PFSK-1 (cell line): Measurements from ENCODE around the gene MIS18A.

Source experiments
- FOXP2 ChIP-seq: optimal IDR thresholded peaks from 2 replicates; pipeline ENCODE3; 2011; ENCODE audit warnings: borderline replicate concordance, control low read depth, inconsistent platforms; ENCODE audit not compliant: insufficient read depth; ENCODE audit errors: extremely low read length, extremely low read depth
- POLR2AphosphoS5 ChIP-seq: IDR thresholded peaks from 2 replicates; pipeline ENCODE4 v1.6.1; 2012; ENCODE audit warnings: low read depth, mild to moderate bottlenecking, control low read depth, low read length, moderate library complexity
- SIN3A ChIP-seq: IDR thresholded peaks from 2 replicates; pipeline ENCODE4 v1.6.1; 2012; ENCODE audit warnings: mild to moderate bottlenecking, low read length, moderate library complexity, borderline replicate concordance; ENCODE audit not compliant: insufficient read depth
- TAF1 ChIP-seq: IDR thresholded peaks from 2 replicates; pipeline ENCODE4 v1.6.1; 2012; ENCODE audit warnings: low read length, control low read depth, borderline replicate concordance; ENCODE audit not compliant: insufficient read depth
- TF ChIP-seq, protein P1 (sequence below), 2 experiments: IDR thresholded peaks; 2 replicates each; pipeline versions ENCODE4 v1.6.1 to v1.8.0; 2011 to 2012; ENCODE audit warnings: low read depth in 2 of 2, low read length in 2 of 2, control low read depth in 1 of 2, inconsistent platforms in 1 of 2, mild to moderate bottlenecking in 1 of 2, moderate library complexity in 1 of 2; ENCODE audit not compliant: insufficient read depth in 1 of 2

MIS18A gene

DNA sequence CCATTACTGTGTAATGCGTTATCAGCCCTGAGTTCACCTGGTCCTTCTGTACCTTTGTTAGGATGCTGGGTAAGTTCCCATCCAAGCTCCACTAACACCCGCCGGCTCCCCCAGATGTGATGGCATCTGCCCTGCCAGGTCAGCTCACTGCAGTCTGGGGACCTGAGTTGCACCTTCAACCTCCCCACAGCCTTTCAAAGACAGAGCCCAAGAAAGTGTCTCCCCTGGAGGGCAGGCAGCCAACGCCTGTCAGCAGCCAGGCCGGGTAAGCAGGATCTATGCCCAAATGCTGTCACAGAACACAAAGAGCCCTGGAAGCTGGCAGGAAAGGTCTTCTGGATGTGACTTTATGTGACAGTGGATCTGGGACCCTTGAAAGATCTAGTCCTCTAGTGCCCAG is 33.5 kb upstream of the MIS18A start:
- TF ChIP-seq FOXP2 (no peak), POLR2AphosphoS5 (no peak), SIN3A (no peak), TAF1 (no peak)
- TF ChIP-seq, protein P1, sequence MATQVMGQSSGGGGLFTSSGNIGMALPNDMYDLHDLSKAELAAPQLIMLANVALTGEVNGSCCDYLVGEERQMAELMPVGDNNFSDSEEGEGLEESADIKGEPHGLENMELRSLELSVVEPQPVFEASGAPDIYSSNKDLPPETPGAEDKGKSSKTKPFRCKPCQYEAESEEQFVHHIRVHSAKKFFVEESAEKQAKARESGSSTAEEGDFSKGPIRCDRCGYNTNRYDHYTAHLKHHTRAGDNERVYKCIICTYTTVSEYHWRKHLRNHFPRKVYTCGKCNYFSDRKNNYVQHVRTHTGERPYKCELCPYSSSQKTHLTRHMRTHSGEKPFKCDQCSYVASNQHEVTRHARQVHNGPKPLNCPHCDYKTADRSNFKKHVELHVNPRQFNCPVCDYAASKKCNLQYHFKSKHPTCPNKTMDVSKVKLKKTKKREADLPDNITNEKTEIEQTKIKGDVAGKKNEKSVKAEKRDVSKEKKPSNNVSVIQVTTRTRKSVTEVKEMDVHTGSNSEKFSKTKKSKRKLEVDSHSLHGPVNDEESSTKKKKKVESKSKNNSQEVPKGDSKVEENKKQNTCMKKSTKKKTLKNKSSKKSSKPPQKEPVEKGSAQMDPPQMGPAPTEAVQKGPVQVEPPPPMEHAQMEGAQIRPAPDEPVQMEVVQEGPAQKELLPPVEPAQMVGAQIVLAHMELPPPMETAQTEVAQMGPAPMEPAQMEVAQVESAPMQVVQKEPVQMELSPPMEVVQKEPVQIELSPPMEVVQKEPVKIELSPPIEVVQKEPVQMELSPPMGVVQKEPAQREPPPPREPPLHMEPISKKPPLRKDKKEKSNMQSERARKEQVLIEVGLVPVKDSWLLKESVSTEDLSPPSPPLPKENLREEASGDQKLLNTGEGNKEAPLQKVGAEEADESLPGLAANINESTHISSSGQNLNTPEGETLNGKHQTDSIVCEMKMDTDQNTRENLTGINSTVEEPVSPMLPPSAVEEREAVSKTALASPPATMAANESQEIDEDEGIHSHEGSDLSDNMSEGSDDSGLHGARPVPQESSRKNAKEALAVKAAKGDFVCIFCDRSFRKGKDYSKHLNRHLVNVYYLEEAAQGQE (IDR thresholded peaks at IDR 0.05; ENCODE audit: insufficient read depth in 1 of 2, low read depth in 2 of 2, low read length in 2 of 2) = no peak

DNA sequence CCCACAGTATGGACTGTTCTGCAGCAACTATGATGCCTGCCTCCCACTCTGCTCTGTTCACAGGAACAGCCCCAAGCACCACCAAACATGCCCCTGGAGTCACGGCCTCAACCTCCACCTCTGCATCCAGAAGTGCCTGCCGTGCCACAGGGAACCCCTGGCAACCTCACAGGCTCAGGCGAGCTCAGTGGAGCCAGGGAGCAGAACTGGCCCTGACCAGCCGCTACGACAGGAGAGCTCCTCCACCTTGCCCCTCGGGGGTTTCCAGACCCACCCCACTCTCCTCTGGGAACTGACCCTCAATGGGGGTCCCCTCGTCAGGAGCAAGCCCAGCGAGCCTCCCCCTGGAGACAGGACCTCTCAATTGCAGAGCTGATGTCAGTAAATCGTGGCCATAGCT is 32.8 kb upstream of the MIS18A start:
- TF ChIP-seq SIN3A = no peak
- no peak for TF ChIP-seq POLR2AphosphoS5
- TF ChIP-seq FOXP2 = no peak
- TF ChIP-seq, protein P1 (IDR thresholded peaks at IDR 0.05; ENCODE audit: insufficient read depth in 1 of 2, low read depth in 2 of 2, low read length in 2 of 2) = no peak
- no peak for TF ChIP-seq TAF1

DNA sequence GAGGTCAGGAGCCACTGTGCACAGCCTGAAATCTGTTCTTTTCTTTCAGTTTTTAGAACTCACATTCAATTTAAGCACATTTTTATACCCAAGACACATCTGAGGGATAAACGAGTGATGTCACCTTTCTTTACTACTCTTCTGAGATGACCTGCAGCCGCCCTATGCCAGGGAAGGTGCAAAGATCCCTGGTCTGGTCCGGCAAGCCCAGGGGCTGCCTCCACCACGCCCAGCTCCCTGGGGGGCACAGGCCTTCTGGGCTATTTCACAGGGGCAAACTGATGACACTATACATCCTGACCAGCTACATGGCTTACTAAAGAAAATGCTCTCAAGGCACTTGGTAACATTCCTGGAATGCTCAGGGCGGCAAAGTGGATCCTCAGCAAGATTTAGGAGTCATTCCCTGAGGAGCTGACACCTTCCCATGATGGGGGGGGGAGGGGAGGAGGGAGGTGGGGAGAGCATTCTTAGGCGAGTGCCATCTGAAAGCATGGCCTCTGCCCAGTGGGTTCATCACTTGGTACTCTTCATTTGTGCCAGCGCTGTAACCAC is 31.1 kb upstream of the MIS18A start:
- TF ChIP-seq, protein P1 (IDR thresholded peaks at IDR 0.05; ENCODE audit: insufficient read depth in 1 of 2, low read depth in 2 of 2, low read length in 2 of 2) = no peak
- TF ChIP-seq POLR2AphosphoS5 (no peak), TAF1 (no peak), SIN3A (no peak), FOXP2 (no peak)

DNA sequence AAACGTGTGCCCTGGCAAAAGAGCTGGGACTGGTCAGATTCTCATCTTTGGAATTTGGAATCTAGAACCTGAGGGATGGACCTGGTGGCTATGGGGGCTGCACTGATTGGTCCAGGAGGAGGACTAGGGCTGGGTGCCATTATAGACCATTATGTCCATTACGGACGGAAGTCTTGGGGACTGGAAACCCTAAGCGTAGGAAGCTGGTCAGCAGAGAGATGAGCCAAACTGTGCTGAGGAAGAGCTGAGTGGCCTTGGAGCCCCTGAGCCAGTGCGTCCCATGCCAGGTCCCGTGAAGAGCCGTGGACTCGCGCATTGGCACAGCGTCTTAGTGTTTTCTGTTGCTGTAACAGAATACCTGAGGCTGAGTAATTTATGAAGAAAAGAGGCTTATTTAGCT is 29.8 kb upstream of the MIS18A start:
- TF ChIP-seq, protein P1 (IDR thresholded peaks at IDR 0.05; ENCODE audit: insufficient read depth in 1 of 2, low read depth in 2 of 2, low read length in 2 of 2) = no peak
- TF ChIP-seq SIN3A (no peak), TAF1 (no peak), POLR2AphosphoS5 (no peak), FOXP2 (no peak)
